T-cell (primary cell): ENCODE measurements around the gene RBKS. TPM values are rescaled to one million over a fixed set of nuclear protein-coding genes. Genes with fewer than 3 reads are reported as not detected.

Experiments used
- ATAC-seq, 4 experiments: fragments of 200-7000 bp in 3 of 4; fragments of 150-1000 bp in 1 of 4; cut with Tn5 transposase; replicated peaks in 1 of 4; 1 replicate in 3 of 4; 2 replicates in 1 of 4; pipeline ENCODE4 v1.10.0; 2021; ENCODE audit warnings: moderate library complexity in 3 of 4, mild to moderate bottlenecking in 2 of 4, moderate number of reproducible peaks in 1 of 4
- CTCF ChIA-PET, 2 donors: fragments of 300-600 bp; sonication (Branson Sonifier 250); formaldehyde crosslinking; loops; one replicate each; lab custom pipeline; 2022; ENCODE audit warnings: antibody characterized with exemption in 2 of 2; lab: Charles Lee
- POLR2A ChIA-PET, 2 donors: fragments of 300-600 bp; sonication (Branson Sonifier 250); formaldehyde crosslinking; loops; one replicate each; lab custom pipeline; 2022; ENCODE audit warnings: antibody characterized with exemption in 2 of 2; lab: Charles Lee
- DNase-seq, 35 experiments: peaks; one replicate each; pipeline versions ENCODE4 v3.0.0 to v3.0.0-alpha.2; 2013 to 2023
- H3K27ac ChIP-seq: one replicate; pipeline ENCODE4 v1.5.1; 2013; ENCODE audit warnings: low read length
- H3K27me3 ChIP-seq, 2 experiments: replicated peaks in 1 of 2; 1 replicate in 1 of 2; 2 replicates in 1 of 2; pipeline versions ENCODE4 v1.6.1 to v1.7.0; 2013; ENCODE audit warnings: low read length in 1 of 2, mixed read lengths in 1 of 2; ENCODE audit not compliant: control insufficient read depth in 2 of 2, insufficient read depth in 2 of 2; ENCODE audit errors: extremely low read depth in 1 of 2
- H3K36me3 ChIP-seq, 2 donors: 1 replicate in 1 of 2; 2 replicates in 1 of 2; pipeline versions ENCODE4 v1.6.1 to v1.7.0; 2013; ENCODE audit warnings: low read length in 1 of 2; ENCODE audit not compliant: control insufficient read depth in 2 of 2, insufficient read depth in 1 of 2; ENCODE audit errors: extremely low read depth in 1 of 2
- H3K4me1 ChIP-seq, 2 experiments: 1 replicate in 1 of 2; 2 replicates in 1 of 2; pipeline versions ENCODE4 v1.6.1 to v1.7.0; 2013; ENCODE audit warnings: low read length in 2 of 2, mixed read lengths in 1 of 2; ENCODE audit not compliant: insufficient read depth in 2 of 2, control insufficient read depth in 1 of 2; ENCODE audit errors: extremely low read depth in 1 of 2
- H3K4me3 ChIP-seq, 2 donors: 1 replicate in 1 of 2; 2 replicates in 1 of 2; pipeline versions ENCODE4 v1.5.1 to v1.7.0; 2013; ENCODE audit warnings: mild to moderate bottlenecking in 2 of 2, low read length in 1 of 2, moderate library complexity in 1 of 2; ENCODE audit not compliant: control insufficient read depth in 1 of 2; ENCODE audit errors: extremely low read depth in 1 of 2
- H3K9me3 ChIP-seq: 2 replicates; pipeline ENCODE4 v1.7.0; 2013
- H3K27ac Mint-ChIP-seq, 2 donors: one replicate each; pipeline ENCODE4 v1.8.0; 2020 to 2021; ENCODE audit warnings: mild to moderate bottlenecking in 2 of 2, mixed read lengths in 2 of 2
- H3K27me3 Mint-ChIP-seq, 2 donors: one replicate each; pipeline ENCODE4 v1.8.0; 2021 to 2022; ENCODE audit warnings: mixed read lengths in 2 of 2
- H3K36me3 Mint-ChIP-seq: one replicate; pipeline ENCODE4 v1.8.0; 2021; ENCODE audit warnings: mixed read lengths
- H3K4me1 Mint-ChIP-seq, 3 donors: one replicate each; pipeline ENCODE4 v1.8.0; 2020 to 2022; ENCODE audit warnings: mixed read lengths in 3 of 3, mild to moderate bottlenecking in 1 of 3
- H3K4me3 Mint-ChIP-seq, 3 donors: one replicate each; pipeline ENCODE4 v1.8.0; 2020 to 2022; ENCODE audit warnings: mild to moderate bottlenecking in 3 of 3, mixed read lengths in 3 of 3, moderate library complexity in 3 of 3
- H3K9me3 Mint-ChIP-seq, 3 donors: one replicate each; pipeline ENCODE4 v1.8.0; 2020 to 2022; ENCODE audit warnings: mixed read lengths in 3 of 3
- WGBS: methylation state at CpG from one replicate; pipeline ENCODE4 v1.1.5; 2013; ENCODE audit warnings: missing lambda C conversion rate; ENCODE audit not compliant: insufficient coverage; 5-methylcytosine and 5-hydroxymethylcytosine counted together
- total RNA-seq, 35 experiments: library from RNA in 6 of 35; stranded (reverse) in 6 of 35; fragments of 120-200 nt in 1 of 35; gene quantifications; one replicate each; pipeline versions ENCODE4 v1.2.1 to v1.2.4 and lab custom pipeline; 2013 to 2026

The RBKS gene
- total RNA-seq (1 to 10 TPM; 1.1 to 6.7 (median 1.5) TPM), total RNA-seq (lab: John Stamatoyannopoulos, UW) (0.93 to 13.6 (median 3.9) reads per million in 29 experiments)
- total RNA-seq (2013): 3.0 TPM

DNA sequence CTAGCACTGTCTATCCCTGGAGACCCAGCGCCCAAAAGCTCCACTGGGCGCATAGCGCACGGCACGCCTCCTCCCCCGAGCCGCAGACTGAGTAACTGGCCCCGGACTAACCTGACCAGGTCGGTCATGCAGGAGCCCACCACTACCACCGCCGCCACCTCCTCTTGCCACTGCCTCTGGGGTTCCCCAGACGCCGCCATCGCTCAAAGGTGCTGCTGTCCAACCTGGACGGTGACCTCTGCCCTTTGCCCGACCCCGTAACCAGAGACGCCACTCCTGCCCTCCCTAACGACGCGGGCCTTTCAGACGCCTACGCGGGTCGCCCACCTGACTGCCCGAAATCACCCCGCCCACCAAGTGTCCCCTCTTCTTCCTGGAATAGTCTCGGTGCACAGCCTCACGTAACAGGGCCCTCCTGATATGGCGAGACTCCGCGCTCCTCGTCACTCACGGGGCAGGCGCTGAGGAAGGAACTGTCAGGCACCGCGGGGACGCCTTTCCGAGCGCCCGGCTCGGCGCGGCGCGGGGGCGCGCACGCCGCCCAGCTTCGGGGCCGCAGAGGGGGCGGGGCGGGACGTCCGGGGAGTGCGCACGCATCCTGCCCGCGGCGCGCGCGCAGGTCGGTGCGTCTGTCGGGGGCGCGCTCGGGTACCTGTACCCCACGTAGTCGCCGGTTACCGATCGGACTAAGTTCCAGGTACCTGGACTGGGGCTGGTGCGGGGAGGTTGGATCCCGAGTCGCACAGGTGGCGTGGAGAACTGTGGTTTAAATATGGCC, at the start of gene RBKS, which contains the start of gene BABAM2:
RBKS (minus strand) TSS at position 242 of the 778 bp plus-strand sequence; CDS start at position 200, 42 bp downstream.
BABAM2 (plus strand) TSS at position 584 of the 778 bp plus-strand sequence. CDS start 3,828 bp downstream, outside the sequence.
- Histone ChIP-seq H3K36me3 (no peaks in the 10 kb centered on the region), H3K27me3 (no peaks in the 10 kb centered on the region), H3K4me3 (peak within 1 kb of the TSS; percentile 78 to 97), H3K27ac (peak within 1 kb of the TSS; percentile 99), H3K4me1 (peaks cover 15 to 25% of the 10 kb centered on the region in 2 experiments), H3K9me3 (no peaks in the 10 kb centered on the region)
- Mint-ChIP-seq H3K36me3 (peaks cover 14% of the 10 kb centered on the region), H3K9me3 (no peaks in the 10 kb centered on the region), H3K4me1 (peaks cover 53 to 59% (median 58%) of the 10 kb centered on the region in 3 donors), H3K27me3 (peaks cover 0 to 1% of the 10 kb centered on the region in 2 donors), H3K4me3 (peak within 1 kb of the TSS; percentile 96 to 99 (median 98)), H3K27ac (peak within 1 kb of the TSS; percentile 98 to 100)
- DNase-seq: peak; percentile 83 to 96 (median 89)
- peak; percentile 82 to 90 (median 89) for ATAC-seq
- CTCF ChIA-PET: interaction anchor here in 1 of 2 donors (1.1 to 1.3 kb wide), 2 partner anchors 24 to 520 kb away, joined by 3 to 5 read pairs; no protein-coding TSS in a partner anchor
- POLR2A ChIA-PET: interaction anchor here (0.5 to 1.0 kb wide), 12 partner anchors 22 to 1857 kb away, joined by 3 to 9 read pairs (median 3); partner anchors contain the start of gene FOSL2 (in 1 of the 2)
- WGBS: under 1% methylated on average over 66 of the region's 79 CpGs

DNA sequence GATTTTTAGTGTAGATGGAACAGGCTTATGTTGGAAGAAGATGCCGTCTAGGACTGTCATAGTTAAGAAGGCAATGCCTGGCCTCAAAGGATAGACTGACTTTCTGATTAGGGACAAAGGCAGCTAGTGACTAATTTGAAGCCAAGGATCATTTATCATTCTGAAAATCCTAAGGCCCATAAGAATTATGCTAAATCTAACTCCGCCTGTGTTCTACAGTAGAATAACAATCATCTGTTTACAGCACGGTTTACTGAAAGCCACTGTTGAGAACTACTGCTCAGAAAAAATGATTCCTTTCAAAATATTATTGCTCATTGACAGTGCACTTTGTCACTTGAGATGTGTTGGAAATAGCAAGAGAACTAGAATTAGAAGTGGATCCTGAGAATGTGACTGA, 44.8 kb upstream of the RBKS start:
- no peak for ATAC-seq
- 100% methylated on average over 1 of the region's 3 CpGs for WGBS

DNA sequence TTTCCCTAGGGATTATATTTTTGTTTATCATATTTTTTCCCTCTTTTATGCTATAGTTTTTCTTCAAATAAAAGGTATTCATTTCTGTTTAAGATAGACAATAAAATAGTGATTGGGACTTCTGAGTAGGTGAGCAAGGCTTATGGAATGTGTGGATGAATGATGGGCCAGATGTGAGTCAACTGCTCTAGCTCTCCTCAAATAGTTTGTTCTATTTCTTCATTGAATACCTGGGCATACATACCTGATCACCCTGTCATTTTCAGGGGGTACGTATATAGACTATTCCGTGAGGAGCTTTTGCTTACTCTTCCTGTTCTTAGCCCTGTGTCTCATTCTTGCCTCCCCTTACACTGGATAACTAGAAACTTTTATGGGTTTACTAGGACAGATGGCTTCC, 42.2 kb upstream of the RBKS start:
- H3K9me3 Mint-ChIP-seq: no peaks in the 10 kb centered on the region
- no peak for ATAC-seq
- H3K27me3 Mint-ChIP-seq: no peaks in the 10 kb centered on the region
- no peak overlapping the region for H3K4me3 ChIP-seq
- H3K9me3 ChIP-seq: no peaks in the 10 kb centered on the region
- peaks cover 8 to 14% (median 10%) of the 10 kb centered on the region in 3 donors for H3K4me1 Mint-ChIP-seq
- CTCF ChIA-PET: interaction anchor here in 1 of 2 donors (0.5 kb wide), 1 partner anchor 20 kb away, joined by 3 read pairs; no protein-coding TSS in a partner anchor
- no peaks in the 10 kb centered on the region for H3K27me3 ChIP-seq
- 100% methylated on average over 1 of the region's 2 CpGs for WGBS
- peaks cover 0 to 9% of the 10 kb centered on the region in 2 donors for H3K36me3 ChIP-seq
- no peak overlapping the region for H3K4me3 Mint-ChIP-seq
- DNase-seq: no peak
- H3K27ac Mint-ChIP-seq: no peak overlapping the region
- peaks cover 48% of the 10 kb centered on the region for H3K36me3 Mint-ChIP-seq
- no peaks in the 10 kb centered on the region for H3K4me1 ChIP-seq
- H3K27ac ChIP-seq: no peak overlapping the region
- POLR2A ChIA-PET: no interaction called here

More for the DNA sequence above, 44.8 kb upstream of the RBKS start:
- no peak overlapping the region for H3K27ac Mint-ChIP-seq
- CTCF ChIA-PET: no interaction called here
- H3K36me3 ChIP-seq: peaks cover 0 to 6% of the 10 kb centered on the region in 2 donors
- H3K4me3 Mint-ChIP-seq: no peak overlapping the region
- POLR2A ChIA-PET: no interaction called here
- H3K4me1 Mint-ChIP-seq: peaks cover 15 to 21% (median 17%) of the 10 kb centered on the region in 3 donors
- no peaks in the 10 kb centered on the region for H3K27me3 ChIP-seq
- no peaks in the 10 kb centered on the region for H3K9me3 Mint-ChIP-seq
- H3K27me3 Mint-ChIP-seq: no peaks in the 10 kb centered on the region
- H3K27ac ChIP-seq: no peak overlapping the region
- DNase-seq: no peak
- no peak overlapping the region for H3K4me3 ChIP-seq
- H3K9me3 ChIP-seq: no peaks in the 10 kb centered on the region
- H3K4me1 ChIP-seq: no peaks in the 10 kb centered on the region
- H3K36me3 Mint-ChIP-seq: peaks cover 48% of the 10 kb centered on the region

DNA sequence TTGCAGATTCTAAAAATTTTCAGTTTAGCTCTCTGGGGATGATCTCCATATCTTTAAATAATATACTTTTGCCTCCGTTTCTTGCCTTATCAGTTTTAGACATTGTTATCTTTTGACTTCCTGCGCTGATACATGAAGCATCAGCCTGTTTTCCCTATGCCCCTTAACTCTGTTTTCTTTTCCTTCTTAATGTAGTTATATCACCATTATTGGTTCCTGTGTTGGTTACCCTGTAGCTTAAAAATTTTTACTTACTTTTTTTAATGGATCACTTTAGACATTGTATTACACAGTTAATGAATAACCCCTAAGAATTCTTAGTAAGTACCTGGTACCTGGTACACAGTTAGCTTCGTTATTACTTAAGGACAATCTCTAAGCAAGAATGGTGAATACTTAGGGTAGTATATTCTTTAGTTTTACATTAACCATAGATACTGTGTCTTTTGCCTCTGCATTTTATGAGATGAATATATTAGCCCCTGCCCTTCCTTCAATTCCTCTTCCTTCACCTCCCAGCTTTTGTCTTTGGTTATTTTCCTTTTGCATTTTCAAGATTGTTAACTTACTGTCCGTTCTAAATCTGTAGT, 41.3 kb upstream of the RBKS start:
- CTCF ChIA-PET: interaction anchor here in 1 of 2 donors (0.6 to 0.9 kb wide), 2 partner anchors 14 to 32 kb away, joined by 3 read pairs; no protein-coding TSS in a partner anchor
- Histone ChIP-seq H3K9me3 (no peaks in the 10 kb centered on the region), H3K36me3 (peaks cover 0 to 9% of the 10 kb centered on the region in 2 donors), H3K4me1 (no peaks in the 10 kb centered on the region), H3K27ac (no peak overlapping the region), H3K4me3 (no peak overlapping the region), H3K27me3 (no peaks in the 10 kb centered on the region)
- Mint-ChIP-seq H3K4me1 (peaks cover 5 to 16% (median 12%) of the 10 kb centered on the region in 3 donors), H3K9me3 (no peaks in the 10 kb centered on the region), H3K27ac (no peak overlapping the region), H3K27me3 (no peaks in the 10 kb centered on the region), H3K4me3 (no peak overlapping the region), H3K36me3 (peaks cover 50% of the 10 kb centered on the region)
- POLR2A ChIA-PET: interaction anchor here in 1 of 2 donors (0.7 to 1.0 kb wide), 2 partner anchors 11 to 282 kb away, joined by 3 read pairs; no protein-coding TSS in a partner anchor
- WGBS: 100% methylated on average over 1 of the region's 4 CpGs
- no peak for ATAC-seq
- DNase-seq: no peak

DNA sequence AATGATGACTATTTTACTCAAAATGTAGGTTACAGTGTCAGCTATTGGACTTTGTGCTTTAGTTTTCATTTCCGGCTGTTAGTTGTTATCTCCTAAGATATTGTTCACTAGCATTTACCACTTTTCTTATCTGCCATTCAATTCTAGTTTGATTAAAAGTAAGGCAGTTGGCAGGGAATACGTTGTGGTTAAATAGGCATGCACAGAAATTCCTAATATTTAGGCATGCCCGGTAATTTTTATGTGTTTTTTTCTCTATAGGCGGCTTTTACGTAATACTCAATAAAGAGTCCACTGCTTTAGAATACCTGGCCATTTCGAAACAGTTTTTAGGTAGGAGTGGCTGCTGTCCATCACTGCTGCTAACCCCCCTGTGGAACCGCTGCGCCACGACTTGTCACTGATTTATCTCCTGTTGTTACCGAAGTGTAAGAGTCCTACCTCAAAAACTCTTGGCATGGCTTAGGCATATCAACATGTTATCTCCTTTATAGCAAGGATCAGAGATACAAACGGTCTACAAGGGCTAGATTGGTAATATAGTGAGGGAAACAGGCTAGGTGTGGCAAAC, 39.8 kb upstream of the RBKS start:
- H3K36me3 Mint-ChIP-seq: peaks cover 57% of the 10 kb centered on the region
- no peak overlapping the region for H3K4me3 Mint-ChIP-seq
- H3K27ac Mint-ChIP-seq: no peak overlapping the region

More for the DNA sequence above, 39.8 kb upstream of the RBKS start:
- H3K4me3 ChIP-seq: no peak overlapping the region
- H3K4me1 ChIP-seq: no peaks in the 10 kb centered on the region
- ATAC-seq (no peak), DNase-seq (no peak)
- WGBS: 80% methylated on average over 2 of the region's 11 CpGs
- H3K9me3 Mint-ChIP-seq: no peaks in the 10 kb centered on the region
- no peaks in the 10 kb centered on the region for H3K27me3 ChIP-seq
- peaks cover 14 to 31% (median 20%) of the 10 kb centered on the region in 3 donors for H3K4me1 Mint-ChIP-seq
- peaks cover 0 to 9% of the 10 kb centered on the region in 2 donors for H3K36me3 ChIP-seq
- POLR2A ChIA-PET: no interaction called here
- H3K9me3 ChIP-seq: no peaks in the 10 kb centered on the region
- no peak overlapping the region for H3K27ac ChIP-seq
- CTCF ChIA-PET: no interaction called here
- no peaks in the 10 kb centered on the region for H3K27me3 Mint-ChIP-seq
